D721Med (cell line): ENCODE data around the gene SLC38A1.

Experiments used
- DNase-seq: peaks from one replicate; pipeline ENCODE4 v3.0.0; 2011; ENCODE audit warnings: low spot score; ENCODE audit not compliant: insufficient read length
- FAIRE-seq: peaks from 2 replicates; lab custom pipeline; 2011; peaks lifted over from hg19 to GRCh38; lab: Jason Lieb, UNC
- CTCF ChIP-seq: IDR thresholded peaks from 2 replicates; pipeline ENCODE4 v1.5.1; 2012; ENCODE audit warnings: mild to moderate bottlenecking, control low read depth; ENCODE audit not compliant: insufficient read depth; ENCODE audit errors: missing control alignments

SLC38A1 gene

GRCh38 chr12:46179693-46180452 is 89.0 kb downstream of the SLC38A1 start:
- FAIRE-seq (no peak), DNase-seq (no peak)
- no peak for TF ChIP-seq CTCF

GRCh38 chr12:46177837-46178608 is 90.8 kb downstream of the SLC38A1 start:
- FAIRE-seq (no peak), DNase-seq (no peak)
- TF ChIP-seq CTCF, result no peak

- no peak for TF ChIP-seq CTCF
- no peak for DNase-seq
- no peak for FAIRE-seq
These were observed 91.8 kb downstream of the SLC38A1 start for GRCh38 chr12:46177025-46177424.

GRCh38 chr12:46174919-46175318 is 93.9 kb downstream of the SLC38A1 start:
- FAIRE-seq (no peak), DNase-seq (no peak)
- TF ChIP-seq CTCF, result no peak

- FAIRE-seq, result no peak
- DNase-seq, result no peak
- no peak for TF ChIP-seq CTCF
These were observed 94.7 kb downstream of the SLC38A1 start for GRCh38 chr12:46174061-46174662.

GRCh38 chr12:46168426-46168825 is 100.4 kb downstream of the SLC38A1 start:
- FAIRE-seq (no peak), DNase-seq (no peak)
- no peak for TF ChIP-seq CTCF
